Loucy (cell line): Measurements from ENCODE around the gene ETS2.

Experiments used
- H2AFZ ChIP-seq: fragments of 200-600 bp; sonication (generic); 2 replicates; pipeline ENCODE4 v1.6.0; 2016; ENCODE audit warnings: antibody characterized with exemption, mild to moderate bottlenecking, low read length, moderate library complexity
- H3F3A ChIP-seq: fragments of 200-600 bp; 2 replicates; pipeline ENCODE4 v1.6.0; 2016; ENCODE audit warnings: antibody characterized with exemption, low read depth, mild to moderate bottlenecking
- H3K27me3 ChIP-seq: fragments of 200-600 bp; sonication (generic); 2 replicates; pipeline ENCODE4 v1.6.1; 2014; ENCODE audit warnings: low read length, mild to moderate bottlenecking; ENCODE audit not compliant: insufficient read depth, poor library complexity, severe bottlenecking
- H3K36me3 ChIP-seq: fragments of 200-600 bp; sonication (generic); 2 replicates; pipeline ENCODE4 v1.6.1; 2016; ENCODE audit warnings: low read length; ENCODE audit not compliant: insufficient read depth
- H3K4me1 ChIP-seq: fragments of 200-600 bp; sonication (generic); 2 replicates; pipeline ENCODE4 v1.5.1; 2014; ENCODE audit warnings: low read length, mild to moderate bottlenecking; ENCODE audit not compliant: insufficient read depth, poor library complexity, severe bottlenecking
- H3K4me2 ChIP-seq: fragments of 200-600 bp; sonication (generic); 2 replicates; pipeline ENCODE4 v1.6.0; 2014; ENCODE audit warnings: antibody characterized with exemption, low read length, low read depth, mild to moderate bottlenecking; ENCODE audit not compliant: poor library complexity, severe bottlenecking
- H3K4me3 ChIP-seq: fragments of 200-600 bp; sonication (generic); 2 replicates; pipeline ENCODE4 v1.5.1; 2014; ENCODE audit warnings: low read length, mild to moderate bottlenecking, mixed read lengths; ENCODE audit not compliant: poor library complexity, severe bottlenecking
- H3K79me2 ChIP-seq: fragments of 200-600 bp; sonication (generic); 2 replicates; pipeline ENCODE4 v1.6.1; 2014; ENCODE audit warnings: low read length; ENCODE audit not compliant: insufficient read depth
- H3K9ac ChIP-seq: fragments of 200-600 bp; sonication (generic); 2 replicates; pipeline ENCODE4 v1.6.0; 2014; ENCODE audit warnings: mild to moderate bottlenecking, low read depth, low read length, moderate library complexity; ENCODE audit not compliant: poor library complexity, severe bottlenecking
- H3K9me2 ChIP-seq: fragments of 200-600 bp; sonication (generic); replicated peaks from 2 replicates; pipeline ENCODE4 v1.6.1; 2016; ENCODE audit warnings: low read depth, low read length, mixed read lengths
- H3K9me3 ChIP-seq: fragments of 200-600 bp; sonication (generic); 2 replicates; pipeline ENCODE4 v1.6.1; 2014; ENCODE audit warnings: mild to moderate bottlenecking, antibody characterized with exemption, low read length, low read depth; ENCODE audit not compliant: insufficient read depth
- H4K20me1 ChIP-seq: fragments of 200-600 bp; sonication (generic); 2 replicates; pipeline ENCODE4 v1.6.0; 2014; ENCODE audit warnings: antibody characterized with exemption, low read length, mild to moderate bottlenecking; ENCODE audit not compliant: insufficient read depth, poor library complexity, severe bottlenecking
- EZH2phosphoT487 ChIP-seq: fragments of 200-600 bp; IDR thresholded peaks from 2 replicates; pipeline ENCODE4 v1.6.1; 2018; ENCODE audit warnings: antibody characterized with exemption, mild to moderate bottlenecking, moderate library complexity, borderline replicate concordance
- TF ChIP-seq, protein P1 (sequence below): fragments of 200-600 bp; sonication (generic); conservative IDR thresholded peaks from 2 replicates; pipeline ENCODE4 v1.5.1; 2014; ENCODE audit warnings: mild to moderate bottlenecking, antibody characterized with exemption, low read length

Gene ETS2

GRCh38 chr21:38793926-38794713 is 11.6 kb upstream of the ETS2 start:
- no peaks in the 10 kb centered on the region for H4K20me1 ChIP-seq
- H3K9me3 ChIP-seq: no peaks in the 10 kb centered on the region
- no peaks in the 10 kb centered on the region for H3K9me2 ChIP-seq
- no peak overlapping the region for H3K4me2 ChIP-seq
- no peaks in the 10 kb centered on the region for H3F3A ChIP-seq
- no peaks in the 10 kb centered on the region for H3K79me2 ChIP-seq
- no peak overlapping the region for H3K9ac ChIP-seq
- no peak overlapping the region for H2AFZ ChIP-seq
- no peak overlapping the region for H3K4me3 ChIP-seq
- H3K27me3 ChIP-seq: no peaks in the 10 kb centered on the region
- H3K36me3 ChIP-seq: no peaks in the 10 kb centered on the region
- H3K4me1 ChIP-seq: peaks cover 10% of the 10 kb centered on the region
- TF ChIP-seq, protein P1, sequence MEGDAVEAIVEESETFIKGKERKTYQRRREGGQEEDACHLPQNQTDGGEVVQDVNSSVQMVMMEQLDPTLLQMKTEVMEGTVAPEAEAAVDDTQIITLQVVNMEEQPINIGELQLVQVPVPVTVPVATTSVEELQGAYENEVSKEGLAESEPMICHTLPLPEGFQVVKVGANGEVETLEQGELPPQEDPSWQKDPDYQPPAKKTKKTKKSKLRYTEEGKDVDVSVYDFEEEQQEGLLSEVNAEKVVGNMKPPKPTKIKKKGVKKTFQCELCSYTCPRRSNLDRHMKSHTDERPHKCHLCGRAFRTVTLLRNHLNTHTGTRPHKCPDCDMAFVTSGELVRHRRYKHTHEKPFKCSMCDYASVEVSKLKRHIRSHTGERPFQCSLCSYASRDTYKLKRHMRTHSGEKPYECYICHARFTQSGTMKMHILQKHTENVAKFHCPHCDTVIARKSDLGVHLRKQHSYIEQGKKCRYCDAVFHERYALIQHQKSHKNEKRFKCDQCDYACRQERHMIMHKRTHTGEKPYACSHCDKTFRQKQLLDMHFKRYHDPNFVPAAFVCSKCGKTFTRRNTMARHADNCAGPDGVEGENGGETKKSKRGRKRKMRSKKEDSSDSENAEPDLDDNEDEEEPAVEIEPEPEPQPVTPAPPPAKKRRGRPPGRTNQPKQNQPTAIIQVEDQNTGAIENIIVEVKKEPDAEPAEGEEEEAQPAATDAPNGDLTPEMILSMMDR: no peak

- no peaks in the 10 kb centered on the region for H4K20me1 ChIP-seq
- TF ChIP-seq, protein P1: no peak
- TF ChIP-seq EZH2phosphoT487: no peak
- no peaks in the 10 kb centered on the region for H3K9me2 ChIP-seq
- H3K79me2 ChIP-seq: no peaks in the 10 kb centered on the region
- H3F3A ChIP-seq: no peaks in the 10 kb centered on the region
- H3K36me3 ChIP-seq: no peaks in the 10 kb centered on the region
- no peak overlapping the region for H2AFZ ChIP-seq
- no peak overlapping the region for H3K4me2 ChIP-seq
- peaks cover 10% of the 10 kb centered on the region for H3K4me1 ChIP-seq
- no peak overlapping the region for H3K9ac ChIP-seq
- H3K4me3 ChIP-seq: no peak overlapping the region
- no peaks in the 10 kb centered on the region for H3K27me3 ChIP-seq
- no peaks in the 10 kb centered on the region for H3K9me3 ChIP-seq
Observed at GRCh38 chr21:38794978-38795377, 10.8 kb upstream of the ETS2 start.

GRCh38 chr21:38795475-38795874 is 10.3 kb upstream of the ETS2 start:
- Histone ChIP-seq H3K4me2 (no peak overlapping the region), H3K9me2 (no peaks in the 10 kb centered on the region), H3K27me3 (no peaks in the 10 kb centered on the region), H3K9ac (no peak overlapping the region), H3F3A (no peaks in the 10 kb centered on the region), H3K4me3 (no peak overlapping the region), H3K9me3 (no peaks in the 10 kb centered on the region), H3K36me3 (no peaks in the 10 kb centered on the region), H3K79me2 (no peaks in the 10 kb centered on the region), H4K20me1 (no peaks in the 10 kb centered on the region), H2AFZ (no peak overlapping the region), H3K4me1 (peaks cover 10% of the 10 kb centered on the region)
- TF ChIP-seq EZH2phosphoT487: no peak
- TF ChIP-seq, protein P1: no peak
